H9 (cell line): ENCODE measurements around the gene EMC8. TPM values are rescaled to one million over a fixed set of nuclear protein-coding genes. Genes with fewer than 3 reads are reported as not detected.

Experiments
- DNase-seq: peaks from one replicate; pipeline ENCODE4 v3.0.0-alpha.2; 2017
- H2AFZ ChIP-seq: one replicate; pipeline ENCODE4 v1.6.1; 2013; ENCODE audit warnings: mild to moderate bottlenecking, low read length, control low read depth, moderate library complexity
- H2AK5ac ChIP-seq: 2 replicates; pipeline ENCODE4 v1.6.1; 2013; ENCODE audit warnings: low read length, control low read depth, mixed read lengths; ENCODE audit not compliant: insufficient read length
- H2BK120ac ChIP-seq: one replicate; pipeline ENCODE4 v1.6.1; 2013; ENCODE audit warnings: low read depth, mild to moderate bottlenecking, low read length, control low read depth, inconsistent platforms; ENCODE audit not compliant: poor library complexity, severe bottlenecking
- H2BK12ac ChIP-seq: 2 replicates; pipeline ENCODE4 v1.6.1; 2013; ENCODE audit warnings: low read length, control low read depth, mixed read lengths, low read depth; ENCODE audit not compliant: insufficient read length
- H2BK15ac ChIP-seq: 2 replicates; pipeline ENCODE4 v1.6.1; 2013; ENCODE audit warnings: low read depth, low read length, control low read depth
- H2BK20ac ChIP-seq: one replicate; pipeline ENCODE4 v1.6.1; 2013; ENCODE audit warnings: low read depth, mild to moderate bottlenecking, low read length, control low read depth, inconsistent platforms; ENCODE audit not compliant: poor library complexity, severe bottlenecking
- H2BK5ac ChIP-seq: 2 replicates; pipeline ENCODE4 v1.6.1; 2013; ENCODE audit warnings: low read length, control low read depth, mixed read lengths; ENCODE audit not compliant: insufficient read length
- H3K14ac ChIP-seq: 2 replicates; pipeline ENCODE4 v1.6.1; 2013; ENCODE audit warnings: low read length, control low read depth; ENCODE audit not compliant: insufficient read depth
- H3K18ac ChIP-seq: 2 replicates; pipeline ENCODE4 v1.6.1; 2013; ENCODE audit warnings: low read depth, mild to moderate bottlenecking, mixed read lengths, low read length, control low read depth; ENCODE audit not compliant: insufficient read length
- H3K23ac ChIP-seq: 2 replicates; pipeline ENCODE4 v1.6.1; 2013; ENCODE audit warnings: low read length, control low read depth, mixed read lengths, low read depth; ENCODE audit not compliant: insufficient read length
- H3K23me2 ChIP-seq: 2 replicates; pipeline ENCODE4 v1.6.1; 2013; ENCODE audit warnings: low read depth, mild to moderate bottlenecking, mixed read lengths, low read length, control low read depth; ENCODE audit not compliant: insufficient read length, poor library complexity, severe bottlenecking
- H3K27ac ChIP-seq: 2 replicates; pipeline ENCODE4 v1.5.1; 2013; ENCODE audit warnings: low read length, control low read depth, mixed read lengths, low read depth; ENCODE audit not compliant: insufficient read length
- H3K27me3 ChIP-seq: 2 replicates; pipeline ENCODE4 v1.6.1; 2013; ENCODE audit warnings: low read length, control low read depth, inconsistent platforms; ENCODE audit not compliant: insufficient read depth
- H3K4ac ChIP-seq: 2 replicates; pipeline ENCODE4 v1.6.1; 2013; ENCODE audit warnings: low read depth, mild to moderate bottlenecking, control low read depth, inconsistent platforms, low read length, moderate library complexity
- H3K4me1 ChIP-seq: 2 replicates; pipeline ENCODE4 v1.6.1; 2013; ENCODE audit warnings: low read length, control low read depth, inconsistent platforms; ENCODE audit not compliant: insufficient read depth
- H3K4me2 ChIP-seq: 2 replicates; pipeline ENCODE4 v1.6.1; 2013; ENCODE audit warnings: low read length, control low read depth, mixed read lengths; ENCODE audit not compliant: insufficient read length, insufficient read depth
- H3K56ac ChIP-seq: 2 replicates; pipeline ENCODE4 v1.6.1; 2013; ENCODE audit warnings: low read depth, mild to moderate bottlenecking, mixed read lengths, low read length, control low read depth; ENCODE audit not compliant: insufficient read length
- H3K79me1 ChIP-seq: 2 replicates; pipeline ENCODE4 v1.6.1; 2013; ENCODE audit warnings: low read depth, mild to moderate bottlenecking, moderate library complexity, low read length, control low read depth, inconsistent platforms; ENCODE audit not compliant: insufficient read depth, poor library complexity, severe bottlenecking
- H3K79me2 ChIP-seq: 2 replicates; pipeline ENCODE4 v1.6.1; 2013; ENCODE audit warnings: low read length, control low read depth, inconsistent platforms; ENCODE audit not compliant: insufficient read depth
- H3K9ac ChIP-seq: 2 replicates; pipeline ENCODE4 v1.6.1; 2013; ENCODE audit warnings: low read length, control low read depth, mixed read lengths; ENCODE audit not compliant: insufficient read length; ENCODE audit errors: extremely low read depth
- H3K9me3 ChIP-seq: one replicate; pipeline ENCODE4 v1.6.1; 2013; ENCODE audit warnings: low read depth, low read length, inconsistent platforms; ENCODE audit not compliant: control insufficient read depth
- H3T11ph ChIP-seq: one replicate; pipeline ENCODE4 v1.6.1; 2013; ENCODE audit warnings: mild to moderate bottlenecking, low read length, control low read depth, inconsistent platforms
- H4K20me1 ChIP-seq: one replicate; pipeline ENCODE4 v1.6.1; 2013; ENCODE audit not compliant: control insufficient read depth, insufficient read length, insufficient read depth
- H4K5ac ChIP-seq: 2 replicates; pipeline ENCODE4 v1.6.1; 2013; ENCODE audit warnings: low read depth, mild to moderate bottlenecking, mixed read lengths, low read length, control low read depth; ENCODE audit not compliant: insufficient read length
- H4K8ac ChIP-seq: replicated peaks from 2 replicates; pipeline ENCODE4 v1.6.1; 2013; ENCODE audit warnings: low read length, control low read depth, mixed read lengths, low read depth; ENCODE audit not compliant: insufficient read length
- H4K91ac ChIP-seq: 2 replicates; pipeline ENCODE4 v1.6.1; 2013; ENCODE audit warnings: low read depth, mild to moderate bottlenecking, moderate library complexity, mixed read lengths, low read length, control low read depth; ENCODE audit not compliant: insufficient read length
- H3K27ac Mint-ChIP-seq, 3 experiments: 2 replicates in 2 of 3; 3 replicates in 1 of 3; pipeline ENCODE4 v1.8.0; 2020 to 2021; ENCODE audit warnings: mixed read lengths in 3 of 3, mild to moderate bottlenecking in 1 of 3, moderate library complexity in 1 of 3
- H3K27me3 Mint-ChIP-seq: 2 replicates; pipeline ENCODE4 v1.8.0; 2021; ENCODE audit warnings: low read depth, mild to moderate bottlenecking, moderate library complexity, mixed read lengths
- H3K36me3 Mint-ChIP-seq, 3 experiments: 2 replicates in 2 of 3; 3 replicates in 1 of 3; pipeline ENCODE4 v1.8.0; 2020 to 2021; ENCODE audit warnings: low read depth in 3 of 3, mixed read lengths in 3 of 3; ENCODE audit not compliant: insufficient read depth in 1 of 3
- H3K4me1 Mint-ChIP-seq, 2 experiments: 2 replicates each; pipeline ENCODE4 v1.8.0; 2020; ENCODE audit warnings: mixed read lengths in 2 of 2
- H3K4me3 Mint-ChIP-seq, 2 experiments: 2 replicates in 1 of 2; 3 replicates in 1 of 2; pipeline ENCODE4 v1.8.0; 2020 to 2021; ENCODE audit warnings: mild to moderate bottlenecking in 2 of 2, mixed read lengths in 2 of 2, moderate library complexity in 1 of 2
- H3K9me3 Mint-ChIP-seq, 2 experiments: 2 replicates in 1 of 2; 3 replicates in 1 of 2; pipeline ENCODE4 v1.8.0; 2020; ENCODE audit warnings: mild to moderate bottlenecking in 2 of 2, mixed read lengths in 2 of 2, moderate library complexity in 1 of 2
- CTCF ChIP-seq: fragments of 200-600 bp; sonication (generic); conservative IDR thresholded peaks from 3 replicates; pipeline ENCODE4 v1.8.0; 2021; ENCODE audit warnings: antibody characterized with exemption, mild to moderate bottlenecking
- WGBS: extraction: QIAGEN DNeasy Blood & Tissue Kit; methylation state at CpG from one replicate; pipeline ENCODE4 v1.1.7; 2013; ENCODE audit warnings: missing lambda C conversion rate, low lambda C conversion rate, mixed read lengths; ENCODE audit not compliant: insufficient read length; ENCODE audit errors: extremely low coverage; 5-methylcytosine and 5-hydroxymethylcytosine counted together
- total RNA-seq: library from RNA; stranded (reverse); gene quantifications from 2 replicates; pipeline ENCODE4 v1.2.1, GENCODE V29; 2021

EMC8 gene
- total RNA-seq, 1 experiment from 2014 or later: 52.3 TPM

- Histone ChIP-seq H2BK20ac (no peak overlapping the region), H3T11ph (no peak overlapping the region), H4K91ac (no peak overlapping the region), H3K79me1 (no peaks in the 10 kb centered on the region), H3K4ac (no peak overlapping the region), H3K9me3 (no peaks in the 10 kb centered on the region), H4K5ac (no peak overlapping the region), H3K79me2 (no peaks in the 10 kb centered on the region), H3K9ac (no peak overlapping the region), H2AK5ac (no peak overlapping the region), H2BK12ac (no peak overlapping the region), H3K56ac (no peak overlapping the region), H2BK15ac (no peak overlapping the region), H2AFZ (no peak overlapping the region), H3K14ac (no peak overlapping the region), H3K23me2 (no peaks in the 10 kb centered on the region), H3K23ac (no peak overlapping the region), H3K4me1 (no peaks in the 10 kb centered on the region; the same call in 1 of the 2 replicates), H2BK120ac (no peak overlapping the region), H2BK5ac (no peak overlapping the region), H3K18ac (no peak overlapping the region), H3K27ac (no peak overlapping the region), H4K20me1 (no peaks in the 10 kb centered on the region), H4K8ac (no peak overlapping the region), H3K4me2 (no peak overlapping the region), H3K27me3 (no peaks in the 10 kb centered on the region)
- peaks cover 19 to 25% of the 10 kb centered on the region in 2 experiments for H3K4me1 Mint-ChIP-seq
- H3K27ac Mint-ChIP-seq: no peak overlapping the region
- DNase-seq: no peak
- H3K4me3 Mint-ChIP-seq: no peak overlapping the region
- H3K27me3 Mint-ChIP-seq: peaks cover 23% of the 10 kb centered on the region
- H3K36me3 Mint-ChIP-seq: no peaks in the 10 kb centered on the region
- WGBS: no CpG with 5 or more reads among the region's 7 CpGs
- no peaks in the 10 kb centered on the region for H3K9me3 Mint-ChIP-seq
- no peak for TF ChIP-seq CTCF
Observed at GRCh38 chr16:85757341-85757822, 42.0 kb downstream of the EMC8 start.
